Activated CD8-positive, alpha-beta memory T cell treated with anti-CD3 and anti-CD28 coated beads, Interleukin-2, amount 50 U/mL, for 24 hours (primary cell): Measurements from ENCODE around the gene HELT.
"Not testable (repeated sequence)": the region's sequence is repeated elsewhere in the genome, so short reads cannot be mapped to it uniquely, and the experiment has no call there.

Source experiments
- DNase-seq: peaks from one replicate; pipeline ENCODE4 v3.0.0-alpha.2; 2020; ENCODE audit errors: extremely low read depth

The HELT gene, protein sequence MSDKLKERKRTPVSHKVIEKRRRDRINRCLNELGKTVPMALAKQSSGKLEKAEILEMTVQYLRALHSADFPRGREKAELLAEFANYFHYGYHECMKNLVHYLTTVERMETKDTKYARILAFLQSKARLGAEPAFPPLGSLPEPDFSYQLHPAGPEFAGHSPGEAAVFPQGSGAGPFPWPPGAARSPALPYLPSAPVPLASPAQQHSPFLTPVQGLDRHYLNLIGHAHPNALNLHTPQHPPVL

DNA sequence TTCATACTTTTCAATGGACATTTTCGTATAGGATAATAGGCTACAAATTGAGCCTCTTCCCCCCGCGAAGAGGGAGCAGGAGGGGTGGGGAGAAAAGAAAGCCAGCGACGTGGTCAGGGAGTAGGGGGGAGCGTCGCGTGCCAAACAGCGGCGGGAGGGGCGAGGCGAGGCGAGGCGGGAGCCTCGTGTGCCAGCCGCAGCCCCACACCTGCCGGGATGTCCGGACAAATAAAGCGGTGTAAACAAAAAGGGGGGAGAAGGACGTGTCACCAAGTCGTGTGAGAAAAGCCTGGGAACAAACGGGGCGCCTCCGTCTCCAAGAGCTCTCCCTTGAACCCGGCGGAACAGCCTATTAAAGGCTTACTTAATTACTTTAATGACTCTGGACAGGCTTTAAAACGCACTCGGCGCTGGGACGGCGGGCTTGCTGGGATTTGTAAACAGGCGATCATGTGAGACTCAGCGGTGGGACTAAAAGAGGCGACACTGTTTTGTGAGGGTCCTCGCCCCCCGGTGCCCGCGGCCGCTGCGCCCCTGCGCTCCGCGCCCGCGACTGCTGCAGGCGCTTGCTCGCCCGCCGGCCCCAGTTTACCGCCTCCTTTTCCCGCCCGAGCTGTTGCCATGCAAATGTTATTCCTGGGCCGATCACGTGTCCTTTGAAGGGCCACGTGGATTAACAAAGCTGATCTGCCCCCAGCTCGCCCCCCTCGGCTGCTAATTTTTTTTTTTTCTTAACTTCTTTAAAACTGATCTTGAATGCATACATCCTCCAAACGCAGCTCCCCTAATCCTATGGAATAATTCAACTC, at the start of gene HELT:
Gene HELT (plus strand): TSS at position 527 of the 809 bp plus-strand sequence. CDS start 439 bp downstream, outside the sequence.
- DNase-seq: no peak

DNA sequence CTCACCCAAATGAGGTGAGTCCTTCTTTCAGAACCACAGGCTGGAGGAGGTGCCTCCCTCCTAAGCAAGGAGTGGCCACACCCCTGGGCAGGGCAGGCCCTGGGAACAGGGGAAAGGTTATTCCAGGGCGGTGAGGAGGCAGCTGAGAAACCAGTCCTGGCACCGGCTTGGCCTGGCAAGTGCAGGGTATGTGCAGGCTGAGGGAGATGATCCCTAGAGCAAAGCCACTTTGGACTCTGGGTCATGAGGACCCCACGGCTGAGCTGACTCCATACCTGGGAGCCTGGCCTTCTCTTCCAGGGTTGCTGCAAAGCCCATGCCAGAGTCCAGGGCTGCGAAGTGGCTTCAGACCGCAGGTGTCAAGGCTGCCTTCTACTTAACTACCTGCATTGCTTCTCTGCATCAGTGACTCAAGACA, 49.5 kb upstream of the HELT start:
- DNase-seq: no peak

- DNase-seq: no peak
Measured at GRCh38 chr4:184969610-184970009, 48.7 kb upstream of the HELT start.

- no peak for DNase-seq
Measured at GRCh38 chr4:184972991-184973390, 45.3 kb upstream of the HELT start.

GRCh38 chr4:184976348-184976747, 41.9 kb upstream of the HELT start:
- not testable (repeated sequence) for DNase-seq

- no peak for DNase-seq
Measured at GRCh38 chr4:184977747-184978146, 40.5 kb upstream of the HELT start.

- DNase-seq: no peak
Measured at GRCh38 chr4:184978211-184978610, 40.1 kb upstream of the HELT start.

DNA sequence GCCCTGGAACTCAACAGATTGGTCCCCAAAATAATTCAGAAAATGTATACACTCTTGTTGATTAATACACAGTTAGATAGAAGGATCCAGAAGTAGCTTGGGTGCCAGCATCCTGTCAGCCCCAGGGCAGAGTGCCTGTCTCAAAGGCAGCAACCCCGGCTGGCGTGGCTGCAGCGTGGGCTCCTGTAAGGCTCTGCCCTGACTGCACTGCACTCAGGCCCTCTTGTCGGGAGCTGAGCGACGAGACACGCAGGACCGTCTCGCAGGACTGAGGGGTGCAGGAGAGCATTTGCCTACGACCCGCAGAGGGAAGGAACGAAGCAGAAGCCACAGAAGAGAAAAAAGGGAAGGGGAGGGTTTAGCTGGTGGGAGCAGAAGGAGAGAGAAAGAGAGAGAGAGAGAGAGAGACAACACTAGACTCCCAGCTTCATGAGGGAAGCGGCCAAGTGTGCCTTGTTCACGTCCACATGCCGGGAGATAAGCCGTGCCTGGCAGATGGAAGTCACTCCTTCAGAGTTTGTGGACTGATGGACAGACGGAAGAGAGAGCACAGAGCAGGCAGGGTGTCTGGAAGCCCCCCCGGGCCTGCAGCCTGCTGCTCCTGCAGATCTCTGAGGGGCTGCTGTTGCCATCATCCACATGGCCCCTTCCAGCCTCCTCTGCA, 38.7 kb upstream of the HELT start:
- no peak for DNase-seq

DNA sequence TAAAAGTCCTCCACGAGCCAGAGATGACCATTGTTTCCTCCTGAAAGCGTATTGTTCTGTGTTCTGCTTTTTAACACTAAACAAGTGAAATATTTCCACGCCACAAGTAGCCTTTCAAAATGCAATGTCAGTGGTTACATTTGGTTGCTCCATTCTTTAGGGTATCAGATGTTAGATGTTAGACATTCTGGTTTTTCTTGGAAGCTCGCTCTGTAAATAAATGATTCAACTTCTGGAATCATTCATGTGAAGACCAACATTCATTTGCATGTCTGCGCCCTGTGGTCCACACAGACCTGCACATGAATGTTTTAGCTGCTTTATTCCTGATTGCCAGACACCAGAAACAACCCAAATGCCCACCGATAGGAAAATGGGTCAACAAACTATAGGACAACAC, 38.0 kb upstream of the HELT start:
- DNase-seq: no peak

GRCh38 chr4:184983672-184984356, 34.5 kb upstream of the HELT start:
- DNase-seq: peak; percentile 21

- no peak for DNase-seq
Measured at GRCh38 chr4:184987493-184988031, 30.7 kb upstream of the HELT start.

- DNase-seq: no peak
Measured at GRCh38 chr4:184988611-184989010, 29.7 kb upstream of the HELT start.

DNA sequence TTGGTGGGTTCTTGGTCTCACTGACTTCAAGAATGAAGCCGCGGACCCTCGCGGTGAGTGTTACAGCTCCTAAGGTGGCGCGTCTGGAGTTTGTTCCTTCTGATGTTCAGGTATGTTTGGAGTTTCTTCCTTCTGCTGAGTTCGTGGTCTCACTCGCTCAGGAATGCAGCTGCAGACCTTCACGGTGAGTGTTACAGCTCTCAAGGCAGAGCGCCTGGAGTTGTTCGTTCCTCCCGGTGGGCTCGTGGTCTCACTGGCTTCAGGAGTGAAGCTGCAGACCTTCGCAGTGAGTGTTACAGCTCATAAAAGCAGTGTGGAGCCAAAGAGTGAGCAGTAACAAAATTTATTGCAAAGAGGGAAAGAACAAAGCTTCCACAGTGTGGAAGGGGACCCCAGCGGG, 29.0 kb upstream of the HELT start:
- DNase-seq: not testable (repeated sequence)

- not testable (repeated sequence) for DNase-seq
Measured at GRCh38 chr4:184990131-184990530, 28.2 kb upstream of the HELT start.

- DNase-seq: no peak
Measured at GRCh38 chr4:184991860-184992259, 26.4 kb upstream of the HELT start.

DNA sequence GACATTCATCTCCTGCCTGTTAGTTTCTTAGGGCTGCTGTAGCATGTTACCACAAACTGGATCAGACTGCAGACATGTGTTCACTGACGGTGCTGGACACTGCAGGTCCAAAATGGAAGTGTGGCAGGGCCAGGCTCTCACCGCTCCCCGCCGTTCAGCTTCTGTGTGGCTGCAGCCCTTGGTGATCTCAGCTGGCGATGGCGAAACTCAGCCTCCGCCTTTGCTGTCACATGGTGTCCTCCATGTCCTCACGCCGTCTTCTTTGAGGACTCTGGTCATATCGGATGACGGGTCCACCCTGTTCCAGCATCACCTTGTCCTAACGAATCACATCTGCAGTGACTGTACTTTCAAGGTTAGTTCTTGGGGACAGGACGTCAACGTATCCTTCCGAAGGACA, 25.9 kb upstream of the HELT start:
- DNase-seq: no peak

DNA sequence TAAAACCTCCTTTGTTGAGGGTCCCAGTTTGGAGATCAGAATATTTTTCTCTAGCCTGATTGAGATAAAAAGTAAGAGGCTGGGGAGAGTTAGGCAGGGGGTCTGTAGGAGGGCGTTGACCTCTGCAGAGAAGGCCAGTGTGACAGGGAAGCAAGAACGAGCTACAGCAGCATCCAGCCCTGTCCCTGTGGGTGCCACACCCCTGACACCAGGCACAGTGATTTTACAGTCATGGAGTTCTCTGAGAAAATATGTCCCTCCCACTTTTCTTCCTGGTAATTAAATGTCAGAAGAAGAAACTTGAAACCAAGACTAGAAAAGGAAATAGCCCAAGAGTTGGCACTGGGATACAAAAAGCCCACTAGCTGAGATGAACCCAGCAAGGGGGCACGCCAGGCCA, 25.0 kb upstream of the HELT start:
- no peak for DNase-seq

- no peak for DNase-seq
Measured at GRCh38 chr4:184994010-184994622, 24.2 kb upstream of the HELT start.

DNA sequence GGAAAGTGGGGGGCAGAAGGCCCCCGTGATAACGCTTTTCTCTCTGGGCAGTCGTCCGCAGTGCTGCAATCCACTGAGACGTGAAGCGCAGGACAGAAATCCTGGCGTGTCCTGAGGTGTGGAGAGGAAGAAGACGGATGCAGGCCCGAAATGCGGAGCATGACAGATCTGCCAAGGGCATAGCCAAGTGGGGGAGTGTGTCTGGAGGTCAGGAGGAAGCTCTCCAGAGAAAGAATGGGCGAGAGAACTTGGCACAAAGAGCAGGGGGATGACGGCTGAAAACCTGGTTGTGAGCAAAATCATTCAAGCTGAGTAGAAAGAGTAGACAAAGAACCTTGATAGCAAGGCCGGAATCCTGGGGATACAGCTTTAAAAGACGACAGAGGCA, 23.7 kb upstream of the HELT start:
- DNase-seq: no peak

GRCh38 chr4:184997656-184998055, 20.6 kb upstream of the HELT start:
- not testable (repeated sequence) for DNase-seq

DNA sequence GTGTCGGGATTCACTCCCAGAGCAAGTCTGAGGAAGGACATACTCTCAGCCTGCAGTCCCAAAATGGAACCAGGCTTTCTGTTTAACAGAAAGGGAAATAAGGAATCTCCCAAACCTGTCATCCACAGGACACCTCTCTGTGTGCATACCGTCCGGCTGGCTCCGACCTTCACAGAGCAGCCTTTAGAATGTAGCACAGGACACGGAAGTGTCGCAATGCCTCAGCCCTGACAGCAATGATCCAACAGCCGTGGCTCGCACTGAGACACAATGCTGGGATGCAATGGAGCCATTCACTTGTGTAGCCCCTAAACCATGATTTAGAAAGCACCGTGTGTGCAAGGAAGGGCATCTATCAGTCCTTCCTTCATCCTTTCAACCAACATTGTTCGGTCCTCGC, 15.5 kb upstream of the HELT start:
- DNase-seq: no peak
